Fibroblast of mammary gland (primary cell): ENCODE results near the gene CREB3L4.

Experiments
- DNase-seq: peaks from one replicate; pipeline ENCODE4 v3.0.0-alpha.2; 2010; ENCODE audit warnings: low read depth
- H3K4me3 ChIP-seq: 2 replicates; pipeline ENCODE4 v1.5.1; 2011; ENCODE audit warnings: low read depth, mild to moderate bottlenecking, low read length, moderate library complexity; ENCODE audit not compliant: control insufficient read depth
- TF ChIP-seq, protein P1 (sequence below): conservative IDR thresholded peaks from 2 replicates; pipeline ENCODE4 v1.5.1; 2011; ENCODE audit warnings: low read depth, low read length, inconsistent platforms; ENCODE audit not compliant: control insufficient read depth, insufficient read depth

CREB3L4 gene

DNA sequence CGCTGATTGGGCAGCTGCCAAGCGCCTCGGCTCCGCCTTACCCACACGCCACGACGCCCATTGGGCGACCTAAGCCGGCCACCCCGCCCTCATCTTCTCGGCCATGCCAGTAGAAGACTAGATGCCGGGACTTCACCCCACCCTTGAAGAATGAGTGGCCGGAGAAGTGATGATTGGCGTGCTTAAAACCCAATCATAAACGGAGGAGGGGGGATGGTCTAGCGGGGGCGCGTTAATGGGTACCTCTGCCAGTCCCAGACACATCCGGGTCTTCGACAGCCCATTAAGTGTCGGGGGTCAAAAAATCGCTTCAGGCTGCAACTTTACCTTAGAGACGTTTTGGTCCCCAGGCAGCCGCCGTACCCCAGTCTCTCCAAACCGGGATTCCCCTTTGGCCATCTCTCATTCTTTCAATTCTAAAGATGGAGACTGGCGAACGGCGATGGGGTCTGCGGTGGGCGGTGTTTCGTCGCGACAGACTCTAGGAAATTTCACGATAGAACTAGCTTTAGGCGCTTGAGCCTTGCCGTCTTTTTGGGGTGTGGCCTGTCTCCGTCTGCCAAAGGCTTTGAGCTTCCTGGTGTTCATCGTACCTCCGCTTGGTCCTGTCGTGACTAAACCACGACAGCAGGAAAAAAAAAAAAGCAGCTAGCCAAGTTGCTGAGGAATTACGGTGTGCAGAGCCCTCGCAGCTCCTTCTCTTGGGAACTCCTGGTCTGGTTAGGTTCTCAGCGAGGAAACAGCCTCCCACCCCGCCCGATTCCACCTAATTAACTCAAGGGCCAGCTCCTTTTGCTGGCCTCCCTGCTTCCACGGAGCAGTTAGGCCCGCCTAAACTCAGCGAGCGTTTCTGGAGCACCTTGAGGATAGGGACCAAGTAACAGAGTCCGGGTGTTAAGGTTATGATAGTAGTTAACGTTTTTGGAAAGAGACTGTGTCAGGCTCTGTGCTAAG lies 44.5 kb upstream of the CREB3L4 start, which contains the start of gene GATAD2B:
Gene GATAD2B (minus strand): TSS at position 1 of the 954 bp plus-strand sequence. CDS start 94,625 bp downstream, outside the sequence.
- TF ChIP-seq, protein P1, sequence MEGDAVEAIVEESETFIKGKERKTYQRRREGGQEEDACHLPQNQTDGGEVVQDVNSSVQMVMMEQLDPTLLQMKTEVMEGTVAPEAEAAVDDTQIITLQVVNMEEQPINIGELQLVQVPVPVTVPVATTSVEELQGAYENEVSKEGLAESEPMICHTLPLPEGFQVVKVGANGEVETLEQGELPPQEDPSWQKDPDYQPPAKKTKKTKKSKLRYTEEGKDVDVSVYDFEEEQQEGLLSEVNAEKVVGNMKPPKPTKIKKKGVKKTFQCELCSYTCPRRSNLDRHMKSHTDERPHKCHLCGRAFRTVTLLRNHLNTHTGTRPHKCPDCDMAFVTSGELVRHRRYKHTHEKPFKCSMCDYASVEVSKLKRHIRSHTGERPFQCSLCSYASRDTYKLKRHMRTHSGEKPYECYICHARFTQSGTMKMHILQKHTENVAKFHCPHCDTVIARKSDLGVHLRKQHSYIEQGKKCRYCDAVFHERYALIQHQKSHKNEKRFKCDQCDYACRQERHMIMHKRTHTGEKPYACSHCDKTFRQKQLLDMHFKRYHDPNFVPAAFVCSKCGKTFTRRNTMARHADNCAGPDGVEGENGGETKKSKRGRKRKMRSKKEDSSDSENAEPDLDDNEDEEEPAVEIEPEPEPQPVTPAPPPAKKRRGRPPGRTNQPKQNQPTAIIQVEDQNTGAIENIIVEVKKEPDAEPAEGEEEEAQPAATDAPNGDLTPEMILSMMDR, result no peak
- H3K4me3 ChIP-seq, result peak within 1 kb of the TSS; percentile 78
- DNase-seq, result peak; percentile 100

DNA sequence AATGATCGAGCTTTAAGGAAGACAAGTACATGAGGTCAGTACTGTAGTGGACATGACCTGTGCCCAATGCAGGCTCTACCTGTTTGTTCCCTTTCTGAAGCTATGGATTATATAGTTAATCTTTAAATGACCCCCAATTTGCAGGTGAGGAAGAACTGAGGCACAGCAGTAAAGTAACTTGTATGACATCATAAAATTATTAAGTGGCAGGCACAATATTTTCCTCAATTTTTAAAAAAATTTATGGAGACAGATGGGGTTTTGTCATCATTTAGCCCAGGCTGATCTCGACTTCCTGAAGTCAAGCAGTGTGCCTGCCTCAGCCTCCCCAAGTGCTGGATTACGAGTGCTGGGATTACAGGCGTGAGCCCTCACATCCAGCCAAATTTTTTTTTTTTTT lies 41.3 kb upstream of the CREB3L4 start:
- no peak for DNase-seq

DNA sequence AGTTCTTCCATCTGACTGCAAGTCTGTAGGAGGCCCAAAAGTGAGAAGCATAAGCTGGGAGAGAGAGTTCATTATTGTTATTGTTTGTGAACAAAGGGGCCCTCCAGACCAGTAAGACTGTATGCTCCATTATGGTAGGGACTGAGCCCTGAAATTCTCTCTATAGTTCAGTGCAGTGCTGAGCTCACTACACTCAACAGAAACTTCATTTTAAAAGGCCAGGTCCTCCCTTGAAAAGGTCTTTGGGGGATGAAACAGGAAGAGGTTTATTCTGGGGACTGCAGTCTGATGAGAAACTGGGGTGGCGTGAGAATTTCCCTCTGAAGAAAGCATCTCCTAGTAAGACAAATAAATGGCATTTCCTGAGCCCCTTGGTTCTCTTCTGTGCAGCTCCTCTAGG lies 39.5 kb upstream of the CREB3L4 start:
- H3K4me3 ChIP-seq, result no peak overlapping the region
- DNase-seq, result no peak
- TF ChIP-seq, protein P1, result no peak

More for the DNA sequence above, 41.3 kb upstream of the CREB3L4 start:
- H3K4me3 ChIP-seq, result no peak overlapping the region
- TF ChIP-seq, protein P1, result no peak

DNA sequence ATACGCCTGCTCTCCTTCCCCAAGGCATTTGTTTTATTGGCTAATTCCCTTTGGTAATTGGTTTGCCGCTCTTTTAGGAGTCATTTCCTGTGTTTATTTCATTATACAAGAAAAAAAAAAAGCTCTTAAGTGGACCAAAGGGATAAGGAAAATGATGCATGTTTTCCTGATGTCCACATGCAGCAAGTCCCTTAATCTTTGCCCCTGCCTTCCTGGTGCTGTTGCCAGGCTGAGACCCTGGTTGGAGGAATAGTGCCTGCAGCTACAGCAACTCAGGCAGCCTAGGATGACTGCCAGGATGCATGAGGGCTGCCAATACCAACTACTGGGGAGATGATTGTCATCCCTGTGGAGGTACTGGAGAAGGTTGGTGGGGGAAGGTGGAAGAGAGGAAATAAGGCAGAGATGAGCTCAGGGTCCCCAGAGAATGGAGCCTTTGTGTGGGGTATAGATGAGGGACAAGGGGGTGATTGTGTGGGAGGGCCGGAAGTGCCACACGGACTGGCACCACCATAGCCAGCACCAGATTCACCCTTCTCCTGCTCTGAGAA lies 38.8 kb upstream of the CREB3L4 start:
- no peak overlapping the region for H3K4me3 ChIP-seq
- peak; percentile 67 for DNase-seq
- TF ChIP-seq, protein P1, result no peak

DNA sequence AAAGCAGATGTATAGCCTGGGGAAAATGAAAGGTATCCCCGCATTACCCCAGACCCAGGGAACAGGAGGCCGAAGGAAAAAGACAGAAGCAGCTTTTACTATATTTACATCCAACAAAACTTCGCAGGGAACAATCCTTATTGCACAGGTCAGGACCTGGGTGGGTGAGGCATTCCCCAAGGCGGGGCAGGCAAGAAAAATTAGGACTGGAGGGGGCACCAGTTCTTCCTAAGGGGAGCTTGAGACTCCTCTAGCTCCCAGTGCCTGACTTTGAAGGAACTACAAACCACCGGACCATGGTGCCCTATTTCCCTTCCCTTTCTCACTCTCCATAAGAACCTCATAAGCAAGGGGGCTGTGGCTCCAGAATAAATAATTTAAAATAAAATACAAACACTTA lies 38.3 kb upstream of the CREB3L4 start:
- no peak for DNase-seq
- TF ChIP-seq, protein P1, result no peak
- no peak overlapping the region for H3K4me3 ChIP-seq

DNA sequence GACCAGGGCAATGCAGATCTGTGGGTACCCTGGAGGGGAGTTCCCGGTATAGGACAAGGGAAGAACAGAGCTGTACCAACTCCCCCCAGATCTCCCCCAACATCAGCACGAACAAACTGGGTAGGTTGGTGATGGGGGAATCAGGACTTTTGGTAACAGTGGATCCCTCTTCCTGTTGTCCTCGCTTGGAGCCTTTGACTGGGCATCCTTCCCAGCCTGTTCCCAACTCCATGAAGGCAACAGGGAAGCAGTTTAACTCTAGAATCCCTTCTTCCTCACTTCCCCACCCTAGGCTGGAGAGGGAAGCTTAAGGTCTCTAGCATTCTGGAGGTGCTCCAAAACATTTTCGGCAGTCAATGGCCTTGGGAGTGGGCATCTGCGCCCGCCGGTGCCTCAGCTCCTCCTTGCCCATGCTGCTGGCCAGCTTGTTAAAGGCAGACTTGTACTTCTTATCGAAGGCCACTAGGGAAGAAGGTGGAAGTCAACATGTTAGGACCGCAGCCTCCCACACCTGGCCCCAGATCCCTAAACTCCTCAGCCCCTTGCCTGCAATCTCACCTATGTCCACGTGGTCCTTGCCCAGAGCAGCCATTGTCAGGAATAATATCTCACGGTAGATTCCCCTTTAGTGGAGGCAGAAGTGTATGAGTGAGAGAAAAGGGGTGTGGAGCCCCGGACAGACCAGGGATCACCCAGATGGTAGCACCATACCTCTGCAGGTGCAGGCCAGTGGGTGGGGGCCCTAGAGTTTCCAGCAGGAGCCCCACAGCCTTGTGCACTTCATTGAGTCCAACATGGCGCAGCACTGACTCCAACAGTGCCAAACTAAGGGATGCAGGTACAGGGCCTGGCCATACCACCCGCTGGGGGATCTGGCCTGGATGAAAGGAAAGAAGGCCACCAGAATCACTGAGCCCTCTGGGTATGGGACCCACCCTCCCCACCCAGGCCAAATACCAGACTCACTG lies 37.4 kb upstream of the CREB3L4 start:
- no peak overlapping the region for H3K4me3 ChIP-seq
- TF ChIP-seq, protein P1, result no peak
- DNase-seq, result no peak
